H4 (cell line): ENCODE results near the gene NPB. TPM values are rescaled to one million over a fixed set of nuclear protein-coding genes. Genes with fewer than 3 reads are reported as not detected.
"Not testable (repeated sequence)": the region's sequence is repeated elsewhere in the genome, so short reads cannot be mapped to it uniquely, and the experiment has no call there.

Source experiments
- DNase-seq: peaks from one replicate; pipeline ENCODE4 v3.0.0-alpha.2; 2015; ENCODE audit warnings: low spot score
- total RNA-seq: library from RNA; depleted of rRNA; stranded (reverse); fragments of >200 nt; shearing (Covaris generic); gene quantifications from 2 replicates; pipeline ENCODE4 v1.2.3, GENCODE V29; 2014

NPB gene
- total RNA-seq, 1 experiment from 2014 or later: 0.04 TPM

DNA sequence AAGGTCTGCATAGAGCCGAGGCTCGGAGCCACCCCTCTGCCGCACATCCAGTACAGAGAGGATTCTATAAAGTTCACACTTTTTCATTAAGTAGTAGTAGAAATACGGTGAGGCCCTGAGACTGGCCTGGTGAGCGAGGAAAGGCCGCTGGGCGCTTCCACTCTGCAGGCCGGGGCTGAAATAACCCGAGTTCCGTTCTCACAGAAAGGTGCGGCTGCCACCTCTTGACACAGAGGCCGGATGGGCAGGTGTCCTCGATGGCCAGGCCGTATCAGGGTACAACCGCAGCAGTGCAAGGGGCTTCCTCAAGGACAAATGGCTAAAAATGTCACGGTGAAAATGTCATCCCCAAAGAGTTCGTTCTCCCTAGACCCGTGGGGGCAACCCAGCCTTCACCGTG, 9.9 kb downstream of the NPB start:
- DNase-seq: no peak

DNA sequence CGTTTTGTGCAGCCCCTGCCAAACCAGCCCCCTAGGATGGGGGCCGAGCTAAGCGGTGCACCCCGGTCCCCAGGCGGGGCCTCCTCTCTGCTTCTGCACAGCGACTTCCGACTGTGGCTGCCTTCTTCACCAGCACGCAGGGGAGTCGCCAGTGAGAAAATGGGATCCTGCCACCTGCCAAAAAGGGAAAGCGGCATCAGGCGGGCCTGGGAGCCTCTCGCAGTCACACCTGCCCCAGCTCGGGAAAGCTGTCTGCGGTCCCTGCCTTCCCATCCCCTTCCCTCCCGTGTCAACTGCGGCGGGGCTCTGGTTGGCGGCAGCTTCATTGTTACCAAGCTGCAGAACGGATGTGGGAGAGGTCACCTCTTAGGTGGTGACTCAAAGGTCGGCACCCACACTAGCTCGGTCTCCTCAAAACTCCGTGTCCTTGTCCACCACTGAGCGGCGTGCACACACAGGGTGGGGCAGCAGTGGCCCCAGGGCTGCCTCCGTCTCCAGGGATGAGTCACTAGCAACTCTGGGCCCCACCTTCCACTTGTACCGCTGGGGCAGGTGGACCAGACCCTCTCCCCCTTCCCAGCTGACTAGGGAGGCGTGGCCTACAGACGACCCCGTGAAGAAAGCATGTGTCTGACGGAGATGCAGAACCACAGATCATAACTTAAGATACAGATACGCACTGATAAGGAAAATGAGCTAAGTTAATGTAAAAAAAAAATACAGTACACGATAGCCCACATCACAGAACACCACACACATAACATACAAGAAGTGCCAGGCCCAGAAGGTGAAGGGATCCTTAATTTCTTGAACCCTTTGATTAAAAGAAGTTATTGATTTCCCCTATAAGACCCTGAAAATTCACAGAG, 10.6 kb downstream of the NPB start:
- DNase-seq: peak; percentile 53

- DNase-seq: no peak
Measured at GRCh38 chr17:81913394-81914102, 11.5 kb downstream of the NPB start.

- no peak for DNase-seq
Measured at GRCh38 chr17:81914103-81914850, 12.2 kb downstream of the NPB start.

DNA sequence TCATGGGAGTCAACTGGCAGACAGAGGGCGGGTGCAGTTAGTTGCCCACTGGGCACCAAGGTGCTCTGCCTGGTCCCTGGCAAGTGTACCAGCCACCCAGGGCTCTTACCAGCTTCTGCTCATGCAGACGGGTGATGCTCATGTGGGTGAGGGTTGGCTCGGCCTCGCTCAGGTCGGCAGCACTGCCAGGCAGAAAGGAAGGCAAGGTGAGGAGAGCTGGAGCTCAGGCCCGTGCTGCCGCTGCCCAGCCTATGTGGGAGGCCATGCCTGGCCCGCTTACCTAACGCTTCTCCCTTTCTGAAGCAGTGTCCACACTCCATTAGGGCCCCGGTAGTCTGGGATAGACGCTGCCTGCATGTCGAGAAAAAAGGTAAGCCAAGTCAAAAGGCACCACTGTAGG, 13.3 kb downstream of the NPB start:
- DNase-seq: no peak

- DNase-seq: peak; percentile 40
Measured at GRCh38 chr17:81916234-81917001, 14.4 kb downstream of the NPB start.

DNA sequence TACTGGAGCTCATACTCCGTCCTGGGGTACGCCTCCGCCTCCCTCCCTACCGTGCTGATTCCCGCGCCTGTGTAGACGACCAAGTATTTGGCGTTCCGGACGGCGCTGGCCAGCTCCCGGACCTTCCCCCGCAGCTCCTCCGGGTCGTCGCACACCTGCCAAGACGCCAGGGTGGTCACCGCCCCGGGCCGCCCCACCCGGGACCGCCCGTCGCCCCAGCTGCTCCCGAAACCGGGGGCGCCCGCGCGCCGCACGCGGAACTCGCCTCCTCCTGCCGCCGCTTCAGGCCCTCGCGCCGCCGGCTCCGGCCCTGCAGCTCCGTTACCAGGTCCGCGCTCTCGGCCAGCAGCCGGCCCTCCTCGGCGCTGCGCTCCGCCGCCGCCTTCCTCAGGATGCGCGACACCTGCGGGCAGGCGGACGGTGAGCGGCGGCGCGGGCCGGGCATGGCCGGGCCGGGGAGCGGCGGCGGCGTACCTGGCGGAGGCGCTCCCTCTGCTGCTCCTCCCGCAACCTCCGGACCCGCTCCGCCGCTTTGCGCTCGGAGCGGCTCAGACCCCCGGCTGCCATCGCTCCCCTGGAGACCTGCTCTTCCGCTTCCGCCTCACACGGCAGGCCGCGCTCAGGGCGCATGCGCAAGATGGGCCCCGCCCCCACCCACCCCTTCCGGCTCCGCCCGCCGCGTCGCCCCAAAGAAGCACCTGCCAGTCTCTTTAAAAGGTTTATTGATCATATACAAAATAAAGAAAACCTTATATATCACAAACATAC, 15.7 kb downstream of the NPB start, which contains the start of gene SIRT7:
Gene SIRT7 (minus strand): TSS at position 612 of the 768 bp plus-strand sequence. CDS start 45 bp downstream, at position 567.
- DNase-seq: peak; percentile 49

DNA sequence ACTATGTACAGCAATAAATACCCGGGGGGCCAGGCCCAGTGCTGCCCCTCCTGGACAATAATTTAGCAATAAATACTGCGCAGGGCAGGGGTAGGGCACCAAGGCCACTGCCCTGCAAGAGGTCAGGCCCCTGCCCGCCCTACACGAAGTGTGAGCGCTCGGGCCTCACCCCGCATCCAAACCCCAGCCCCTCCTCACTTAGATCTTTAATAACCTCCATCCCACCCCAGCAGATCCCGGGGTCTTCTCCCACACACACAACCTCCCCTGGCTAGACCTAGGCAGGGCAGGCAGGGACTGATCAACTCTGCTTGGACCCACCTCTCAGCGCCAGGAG, 16.3 kb downstream of the NPB start:
- not testable (repeated sequence) for DNase-seq

DNA sequence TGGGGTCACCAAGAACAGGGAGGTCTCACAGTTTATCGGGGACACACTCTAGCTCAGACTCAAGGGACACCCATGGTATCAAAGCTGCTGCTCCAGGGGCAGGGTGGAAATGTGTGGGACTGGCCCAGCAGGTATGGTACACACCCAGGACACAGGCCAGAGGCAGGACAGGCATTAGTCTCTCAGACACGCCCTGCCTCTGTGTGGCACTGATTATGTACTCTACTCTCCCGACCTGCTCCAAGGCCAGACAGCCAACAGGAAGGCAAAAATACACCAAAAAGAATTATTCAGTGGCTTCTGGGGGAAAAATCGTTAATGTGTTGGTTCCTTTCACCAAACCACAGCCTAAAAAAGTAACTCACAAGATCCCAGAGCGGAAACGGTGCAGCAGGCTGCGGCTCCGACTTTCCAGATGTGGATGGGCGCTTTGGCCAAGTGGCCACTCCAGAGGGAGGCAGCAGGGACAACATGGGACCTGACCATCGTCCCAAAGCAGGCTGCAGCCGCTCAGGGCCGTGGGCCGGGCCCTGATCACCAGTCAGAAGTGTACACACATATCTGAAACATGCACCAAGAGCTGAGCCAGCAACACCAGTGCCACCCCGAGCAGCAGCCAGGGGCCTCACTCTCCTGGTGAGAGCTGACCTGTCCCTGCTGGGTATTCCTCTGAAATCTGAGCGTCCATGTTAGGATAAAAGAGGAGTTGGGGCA, 17.0 kb downstream of the NPB start:
- DNase-seq: no peak

DNA sequence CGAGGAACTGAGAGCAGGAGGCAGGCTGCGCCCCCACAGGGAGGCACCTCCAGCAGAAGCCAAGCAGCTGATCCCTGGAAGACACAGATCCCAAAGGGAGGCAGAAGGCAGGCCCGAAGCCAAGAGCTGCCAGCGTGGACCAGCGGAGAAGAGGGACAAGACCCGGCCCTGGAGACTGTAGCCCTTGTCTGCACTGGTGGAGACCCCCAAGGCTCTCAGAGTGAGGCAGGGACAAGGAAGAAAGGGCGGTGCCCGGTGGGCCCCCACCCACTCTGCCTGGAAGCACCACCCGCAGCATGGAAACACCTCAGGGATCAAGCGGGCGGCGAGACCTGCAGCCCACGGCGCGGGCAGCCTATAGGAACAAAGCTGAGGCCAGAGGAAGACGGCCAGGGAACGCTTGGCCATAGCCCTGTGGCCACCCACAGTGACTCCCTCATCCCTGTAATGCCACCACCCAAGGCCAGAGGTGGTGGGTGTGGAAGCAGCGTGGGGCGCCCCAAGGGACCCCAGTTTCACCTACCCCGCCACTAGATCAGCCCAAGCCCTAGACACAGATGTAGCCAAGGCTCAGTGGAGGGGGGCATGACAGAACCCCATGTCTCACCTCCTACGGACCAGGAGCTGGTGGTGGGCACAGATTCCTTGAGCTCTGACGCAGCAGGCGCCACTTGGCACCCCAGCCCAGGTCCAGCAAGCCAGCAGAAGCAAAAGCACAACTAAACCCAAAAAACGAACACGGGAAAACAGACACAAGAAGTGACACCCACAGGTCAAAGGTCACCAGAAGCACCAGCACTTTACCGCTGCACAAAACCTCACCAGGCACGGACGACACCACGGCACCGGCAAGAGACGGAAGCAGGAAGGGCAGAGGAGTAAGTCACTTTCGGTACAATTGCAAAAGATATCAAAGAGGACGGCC, 18.8 kb downstream of the NPB start:
- no peak for DNase-seq

DNA sequence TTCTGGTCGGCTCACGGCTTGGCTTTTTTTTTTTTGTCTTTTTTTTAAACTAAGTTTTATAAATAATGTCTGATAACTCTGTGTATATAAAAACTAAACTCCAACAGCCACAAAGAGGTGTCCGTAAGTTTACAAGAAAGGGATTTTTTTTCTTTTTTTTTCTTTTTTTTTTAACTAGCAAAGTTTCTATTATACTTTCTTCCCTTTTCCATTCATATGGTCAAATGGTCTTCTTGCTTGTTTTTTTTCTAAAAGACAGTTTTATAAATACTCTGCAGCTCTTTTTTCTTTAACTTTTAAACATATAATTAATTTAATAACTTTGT, 19.5 kb downstream of the NPB start:
- no peak for DNase-seq

- DNase-seq: no peak
Measured at GRCh38 chr17:81921996-81922565, 20.0 kb downstream of the NPB start.

GRCh38 chr17:81922566-81923301, 20.7 kb downstream of the NPB start:
- DNase-seq: no peak

GRCh38 chr17:81923302-81924260, 21.5 kb downstream of the NPB start:
- peak; percentile 50 for DNase-seq

DNA sequence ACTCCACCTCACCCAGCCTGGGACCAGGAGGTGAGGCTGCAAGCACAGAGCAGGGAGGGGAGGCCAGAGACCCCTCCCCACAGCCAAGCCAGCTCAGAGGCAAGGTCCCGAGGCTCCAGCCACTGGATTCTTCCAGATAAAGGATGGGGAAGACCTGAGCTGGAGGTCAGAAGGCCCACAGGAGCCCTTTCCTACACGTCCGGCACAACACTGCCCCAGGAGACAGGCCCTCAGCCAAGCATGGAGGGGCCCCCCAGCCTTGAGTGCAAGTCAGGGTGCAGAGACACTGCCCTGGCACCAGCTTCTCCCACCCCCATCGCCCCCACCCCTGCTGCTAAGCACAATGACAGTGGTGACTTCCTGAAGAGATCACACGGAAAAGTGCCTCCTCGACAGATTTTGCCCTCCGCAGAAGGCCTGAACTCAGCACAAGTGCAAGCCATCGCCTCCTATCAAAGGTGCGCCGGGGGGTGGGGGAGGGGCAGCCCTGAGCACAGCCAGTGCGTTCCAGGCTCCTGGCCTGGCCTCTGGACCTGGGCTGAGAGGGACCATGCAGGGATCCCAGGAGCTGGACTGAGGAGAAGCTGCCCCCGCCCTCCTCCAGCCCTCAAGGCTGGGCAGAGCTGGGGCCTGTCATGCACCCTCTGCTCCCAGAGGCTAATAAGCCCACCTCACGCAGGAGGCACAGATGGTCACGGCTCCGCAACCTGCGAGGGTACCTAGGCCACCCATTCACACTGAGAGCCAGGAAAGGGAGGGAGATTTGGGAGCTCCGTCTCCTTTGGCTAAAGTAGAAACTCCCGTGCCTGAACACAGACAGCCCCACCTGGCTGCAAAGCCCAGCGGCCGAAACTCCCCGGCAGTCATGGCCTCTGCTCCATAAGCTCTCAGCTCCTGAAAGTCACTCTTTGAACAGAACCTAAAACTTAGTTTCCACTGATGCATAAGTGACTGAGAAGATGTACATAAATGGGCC, 22.8 kb downstream of the NPB start:
- DNase-seq: no peak
